SJSA1 (cell line): ENCODE measurements around the gene NGRN. TPM values are rescaled to one million over a fixed set of nuclear protein-coding genes. Genes with fewer than 3 reads are reported as not detected.
A peak's percentile ranks its signal among the peaks of the same experiment; 100 is the strongest.
"Not testable (repeated sequence)": the region's sequence is repeated elsewhere in the genome, so short reads cannot be mapped to it uniquely, and the experiment has no call there.

ENCODE experiments used
- DNase-seq, 2 experiments: peaks; one replicate each; pipeline ENCODE4 v3.0.0-alpha.2; 2015 to 2020; ENCODE audit warnings: low spot score in 2 of 2, low read depth in 1 of 2
- H3K27ac ChIP-seq: fragments of 250-450 bp; sonication (Bioruptor Pico); 2 replicates; pipeline ENCODE4 v1.5.1; 2020; ENCODE audit warnings: mild to moderate bottlenecking, moderate library complexity
- H3K27me3 ChIP-seq: fragments of 250-450 bp; sonication (Bioruptor Pico); replicated peaks from 2 replicates; pipeline ENCODE4 v1.5.1; 2020; ENCODE audit warnings: mild to moderate bottlenecking, moderate library complexity
- H3K36me3 ChIP-seq: fragments of 250-450 bp; sonication (Bioruptor Pico); 2 replicates; pipeline ENCODE4 v1.5.1; 2020; ENCODE audit warnings: mild to moderate bottlenecking
- H3K4me1 ChIP-seq: fragments of 250-450 bp; sonication (Bioruptor Pico); replicated peaks from 2 replicates; pipeline ENCODE4 v1.6.1; 2021; ENCODE audit warnings: mild to moderate bottlenecking
- H3K4me3 ChIP-seq: fragments of 250-450 bp; sonication (Bioruptor Pico); 2 replicates; pipeline ENCODE4 v1.5.1; 2020; ENCODE audit warnings: mild to moderate bottlenecking
- H3K9me3 ChIP-seq: fragments of 250-450 bp; sonication (Bioruptor Pico); replicated peaks from 2 replicates; pipeline ENCODE4 v1.5.1; 2020; ENCODE audit warnings: mild to moderate bottlenecking
- total RNA-seq: library from RNA; depleted of rRNA; stranded (reverse); fragments of >200 nt; shearing (Covaris generic); gene quantifications from 2 replicates; pipeline ENCODE4 v1.2.3, GENCODE V29; 2014

NGRN gene
- total RNA-seq, 1 experiment from 2014 or later: 157 TPM

DNA sequence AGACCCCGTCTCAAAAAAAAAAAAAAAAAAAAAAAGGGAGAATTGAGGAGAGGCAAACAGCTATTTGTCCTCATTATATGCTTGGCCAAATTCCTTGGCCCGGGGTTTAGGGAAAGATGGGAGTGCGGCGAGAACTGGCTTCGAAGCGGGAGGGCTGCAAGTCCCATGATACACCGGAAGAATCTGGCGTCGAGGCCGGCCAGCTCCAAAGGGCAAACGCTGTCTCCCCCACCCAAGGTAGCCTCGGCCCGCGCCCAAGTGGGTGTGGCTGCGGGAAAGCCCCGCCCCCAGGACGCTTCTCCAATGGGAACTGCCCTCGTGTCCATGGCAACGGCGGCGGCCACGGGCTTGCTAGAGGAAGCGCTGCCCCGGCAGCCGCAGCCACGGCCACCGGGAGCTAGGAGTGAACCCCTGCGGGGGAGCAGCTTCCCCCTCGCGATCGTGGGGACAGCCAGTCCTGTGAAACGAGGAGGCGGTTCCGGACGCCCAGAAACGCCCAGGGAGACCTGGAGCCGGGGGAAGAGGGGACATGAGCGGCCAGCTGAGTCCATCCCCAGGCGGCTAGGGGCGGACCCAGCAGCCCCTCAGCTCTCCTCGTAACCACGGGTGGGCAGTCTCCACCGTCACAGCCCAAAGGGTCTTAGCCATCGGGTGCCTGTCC is 16.1 kb upstream of the NGRN start, which contains the start of gene TTLL13:
Gene TTLL13 (plus strand): TSS at position 354 of the 661 bp plus-strand sequence. CDS start 1,075 bp downstream, outside the sequence.
- Histone ChIP-seq H3K9me3 (no peaks in the 10 kb centered on the region), H3K27ac (peak within 1 kb of the TSS; percentile 44)

DNA sequence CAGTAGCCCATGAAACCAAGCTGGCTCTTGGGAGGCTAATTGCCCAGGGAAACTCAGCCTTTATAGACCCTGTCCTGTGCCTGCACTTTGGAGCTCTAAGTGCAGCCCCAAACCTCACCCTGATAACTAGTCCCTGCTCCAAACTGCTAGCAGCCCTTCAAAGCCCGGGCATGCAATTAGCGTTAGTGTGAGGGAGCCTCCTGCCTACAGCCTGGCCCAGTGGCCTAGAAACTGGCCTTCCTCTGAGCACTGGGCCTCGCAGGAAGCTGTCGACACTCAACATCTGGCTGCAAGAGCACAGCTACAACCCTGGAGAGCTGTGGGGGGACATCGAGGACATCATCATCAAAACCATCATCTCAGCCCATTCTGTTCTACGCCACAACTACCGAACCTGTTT is 7.7 kb upstream of the NGRN start:
- H3K27me3 ChIP-seq: no peaks in the 10 kb centered on the region
- H3K4me3 ChIP-seq: no peak overlapping the region
- H3K4me1 ChIP-seq: peaks cover 10% of the 10 kb centered on the region
- H3K36me3 ChIP-seq: no peaks in the 10 kb centered on the region
- DNase-seq: no peak
- no peak overlapping the region for H3K27ac ChIP-seq
- H3K9me3 ChIP-seq: no peaks in the 10 kb centered on the region

More for the DNA sequence above, 16.1 kb upstream of the NGRN start, which contains the start of gene TTLL13:
- H3K27me3 ChIP-seq: no peaks in the 10 kb centered on the region
- peak within 1 kb of the TSS; percentile 45 for H3K4me3 ChIP-seq
- H3K36me3 ChIP-seq: no peaks in the 10 kb centered on the region
- peaks cover 9% of the 10 kb centered on the region; the same call in 1 of the 2 replicates for H3K4me1 ChIP-seq
- DNase-seq: peak; percentile 91 to 94

GRCh38 chr15:90259524-90259923 is 5.9 kb upstream of the NGRN start:
- no peaks in the 10 kb centered on the region for H3K27me3 ChIP-seq
- peaks cover 13% of the 10 kb centered on the region for H3K4me1 ChIP-seq
- no peak overlapping the region; the same call in 1 of the 2 replicates for H3K27ac ChIP-seq
- no peak overlapping the region for H3K4me3 ChIP-seq
- no peaks in the 10 kb centered on the region for H3K9me3 ChIP-seq
- no peaks in the 10 kb centered on the region for H3K36me3 ChIP-seq
- DNase-seq: peak in 1 of 2 experiments; percentile 43

DNA sequence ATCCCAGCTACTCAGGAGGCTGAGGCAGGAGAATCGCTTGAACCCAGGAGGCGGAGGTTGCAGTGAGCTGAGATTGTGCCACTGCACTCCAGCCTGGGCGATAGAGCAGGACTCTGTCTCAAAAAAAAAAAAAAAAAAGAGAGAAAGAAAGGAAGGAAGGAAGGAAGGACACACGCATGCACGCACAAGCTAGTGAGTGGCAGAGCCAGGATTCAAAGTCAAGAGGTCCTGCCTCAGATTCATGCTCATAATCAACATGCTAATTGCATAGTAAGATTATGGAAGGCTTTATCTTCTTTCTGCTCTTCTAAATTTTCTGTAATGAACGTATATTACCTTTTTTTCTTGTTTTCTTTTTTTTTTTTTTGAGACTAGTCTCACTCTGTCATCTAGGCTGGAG is 4.7 kb upstream of the NGRN start:
- H3K4me1 ChIP-seq: peaks cover 22% of the 10 kb centered on the region
- not testable (repeated sequence) for DNase-seq, H3K9me3 ChIP-seq, H3K27me3 ChIP-seq, H3K27ac ChIP-seq, H3K36me3 ChIP-seq, H3K4me3 ChIP-seq

- H3K27me3 ChIP-seq: no peaks in the 10 kb centered on the region
- no peaks in the 10 kb centered on the region for H3K9me3 ChIP-seq
- H3K4me1 ChIP-seq: peaks cover 24% of the 10 kb centered on the region
- H3K4me3 ChIP-seq: no peak overlapping the region
- DNase-seq: no peak
- H3K27ac ChIP-seq: no peak overlapping the region
- H3K36me3 ChIP-seq: peaks cover 3% of the 10 kb centered on the region
Observed at GRCh38 chr15:90261811-90262210, 3.7 kb upstream of the NGRN start.

GRCh38 chr15:90262426-90262825 is 3.0 kb upstream of the NGRN start:
- Histone ChIP-seq H3K27ac (no peak overlapping the region), H3K9me3 (no peaks in the 10 kb centered on the region), H3K4me3 (no peak overlapping the region), H3K4me1 (peaks cover 30% of the 10 kb centered on the region), H3K27me3 (no peaks in the 10 kb centered on the region), H3K36me3 (peaks cover 9% of the 10 kb centered on the region)
- no peak for DNase-seq

DNA sequence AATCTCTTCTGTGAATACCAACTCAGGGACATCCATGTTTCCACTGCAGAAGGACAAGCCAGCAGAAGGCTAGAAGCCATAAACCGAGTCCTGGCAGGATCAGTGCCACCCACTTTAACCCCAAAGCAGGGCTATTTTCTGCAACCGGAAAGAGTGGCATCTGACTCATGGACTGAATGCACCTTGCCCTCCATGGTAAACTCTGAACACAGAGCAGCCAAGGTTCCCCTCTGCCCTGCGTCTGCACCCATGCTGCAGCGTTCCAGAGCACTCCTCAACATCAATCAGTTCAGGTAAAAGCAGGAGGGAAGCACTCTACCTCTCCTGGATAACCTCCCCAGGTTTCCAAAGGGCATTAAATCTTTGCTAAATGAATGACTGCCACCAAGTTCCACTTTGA is 801 bp upstream of the NGRN start:
- H3K27ac ChIP-seq: peak overlapping the region; percentile 94; the same call in 1 of the 2 replicates
- no peaks in the 10 kb centered on the region for H3K9me3 ChIP-seq
- no peaks in the 10 kb centered on the region for H3K27me3 ChIP-seq
- H3K4me3 ChIP-seq: peak overlapping the region; percentile 81
- H3K4me1 ChIP-seq: peaks cover 31% of the 10 kb centered on the region
- H3K36me3 ChIP-seq: peaks cover 21% of the 10 kb centered on the region
- no peak for DNase-seq

DNA sequence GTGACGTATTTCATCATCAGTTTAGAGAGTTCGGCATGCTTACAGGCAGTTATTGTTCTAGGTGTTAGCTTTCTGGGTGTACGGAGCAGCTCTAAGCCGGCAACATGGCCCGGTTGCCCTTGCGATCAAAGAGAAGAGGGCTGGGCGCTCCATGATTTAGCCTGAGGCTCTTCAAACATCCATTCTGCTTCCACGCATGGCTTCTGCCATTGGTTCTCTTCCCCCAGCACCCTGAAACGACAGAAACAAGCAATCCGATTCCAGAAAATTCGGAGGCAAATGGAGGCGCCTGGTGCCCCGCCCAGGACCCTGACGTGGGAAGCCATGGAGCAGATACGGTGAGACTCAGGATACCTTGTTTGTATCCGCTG is 574 bp downstream of the NGRN start:
- H3K27ac ChIP-seq: peak overlapping the region; percentile 94
- peak overlapping the region; percentile 81 for H3K4me3 ChIP-seq
- H3K4me1 ChIP-seq: peaks cover 27% of the 10 kb centered on the region
- H3K9me3 ChIP-seq: no peaks in the 10 kb centered on the region
- no peaks in the 10 kb centered on the region for H3K27me3 ChIP-seq
- peaks cover 34% of the 10 kb centered on the region for H3K36me3 ChIP-seq
- DNase-seq: no peak

DNA sequence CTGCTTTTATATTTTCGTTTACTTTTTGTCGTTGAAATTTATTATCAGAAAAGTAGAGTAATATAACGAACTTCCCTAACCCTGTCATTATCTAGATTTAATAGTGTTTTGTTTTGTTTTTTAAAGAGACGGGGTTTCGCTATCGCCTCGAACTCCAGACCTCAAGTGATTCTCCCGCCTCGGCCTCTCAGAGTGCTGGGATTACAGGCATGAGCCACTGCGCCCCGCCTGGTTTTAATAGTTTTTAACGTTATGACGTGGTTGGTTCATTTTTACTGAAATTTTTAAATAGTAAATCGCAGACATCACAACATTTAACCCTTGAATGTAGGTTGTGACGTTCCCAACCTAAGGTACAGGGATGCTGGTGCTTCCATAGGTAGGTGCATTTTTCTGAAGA is 1.0 kb downstream of the NGRN start:
- Histone ChIP-seq H3K36me3 (peaks cover 39% of the 10 kb centered on the region), H3K27me3 (no peaks in the 10 kb centered on the region), H3K4me3 (peak overlapping the region; percentile 81), H3K9me3 (no peaks in the 10 kb centered on the region), H3K4me1 (peaks cover 27% of the 10 kb centered on the region), H3K27ac (peak overlapping the region; percentile 94)
- no peak for DNase-seq

DNA sequence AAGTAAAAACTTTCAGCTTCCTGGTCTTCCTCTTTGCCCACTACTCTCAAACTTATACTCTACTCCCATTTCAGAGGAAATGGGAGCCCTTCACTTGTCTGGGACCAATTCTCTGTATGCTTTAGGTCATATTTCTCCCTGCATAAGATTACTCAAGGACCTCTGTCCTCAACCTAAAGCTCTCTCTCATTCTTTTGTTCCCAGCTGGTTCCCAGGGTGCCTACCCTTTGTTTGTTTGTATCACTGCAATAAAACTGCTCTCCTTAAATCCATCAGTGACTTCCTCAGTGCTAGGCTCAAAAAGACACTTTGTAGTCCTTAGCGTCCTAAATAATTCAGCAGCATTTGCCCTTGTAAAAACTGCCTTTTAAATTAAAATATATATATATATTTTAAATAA is 2.9 kb downstream of the NGRN start:
- no peaks in the 10 kb centered on the region for H3K27me3 ChIP-seq
- no peak overlapping the region for H3K27ac ChIP-seq
- no peak overlapping the region for H3K4me3 ChIP-seq
- DNase-seq: no peak
- peaks cover 58% of the 10 kb centered on the region for H3K36me3 ChIP-seq
- peaks cover 27% of the 10 kb centered on the region for H3K4me1 ChIP-seq
- no peaks in the 10 kb centered on the region for H3K9me3 ChIP-seq

GRCh38 chr15:90270502-90271150 is 5.2 kb downstream of the NGRN start:
- Histone ChIP-seq H3K36me3 (peaks cover 77% of the 10 kb centered on the region), H3K27me3 (no peaks in the 10 kb centered on the region), H3K4me1 (peaks cover 15% of the 10 kb centered on the region), H3K4me3 (no peak overlapping the region), H3K9me3 (no peaks in the 10 kb centered on the region), H3K27ac (no peak overlapping the region)
- no peak for DNase-seq

DNA sequence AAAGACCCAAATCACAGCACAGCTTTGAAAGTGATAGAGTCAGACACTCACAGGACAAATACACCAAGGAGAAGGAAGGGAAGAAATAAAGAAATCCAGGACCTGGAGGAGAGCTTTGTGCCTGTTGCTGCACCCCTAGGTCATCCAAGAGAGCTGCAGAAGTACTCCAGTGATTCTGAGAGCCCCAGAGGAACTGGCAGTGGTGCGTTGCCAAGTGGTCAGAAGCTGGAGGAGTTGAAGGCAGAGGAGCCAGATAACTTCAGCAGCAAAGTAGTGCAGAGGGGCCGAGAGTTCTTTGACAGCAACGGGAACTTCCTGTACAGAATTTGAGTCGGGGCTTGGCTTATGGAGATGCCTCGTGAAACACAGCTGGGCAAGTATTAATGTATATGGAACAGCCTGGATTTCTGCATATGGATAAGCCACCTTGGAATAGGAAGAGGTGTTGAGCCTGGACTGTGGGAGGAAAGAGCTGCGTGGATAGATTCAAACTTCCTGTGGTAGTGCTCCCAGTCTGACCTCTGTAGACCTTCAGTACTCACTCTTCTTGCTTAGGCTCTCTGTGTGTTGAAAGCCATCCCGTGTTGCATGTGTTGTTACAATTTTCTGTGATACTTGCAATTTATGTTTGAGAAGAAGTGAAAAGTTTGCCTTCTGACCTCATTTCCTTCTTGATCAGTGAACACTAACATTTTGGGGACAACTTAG is 6.1 kb downstream of the NGRN start:
- H3K4me1 ChIP-seq: peaks cover 15% of the 10 kb centered on the region
- no peak overlapping the region for H3K27ac ChIP-seq
- DNase-seq: no peak

DNA sequence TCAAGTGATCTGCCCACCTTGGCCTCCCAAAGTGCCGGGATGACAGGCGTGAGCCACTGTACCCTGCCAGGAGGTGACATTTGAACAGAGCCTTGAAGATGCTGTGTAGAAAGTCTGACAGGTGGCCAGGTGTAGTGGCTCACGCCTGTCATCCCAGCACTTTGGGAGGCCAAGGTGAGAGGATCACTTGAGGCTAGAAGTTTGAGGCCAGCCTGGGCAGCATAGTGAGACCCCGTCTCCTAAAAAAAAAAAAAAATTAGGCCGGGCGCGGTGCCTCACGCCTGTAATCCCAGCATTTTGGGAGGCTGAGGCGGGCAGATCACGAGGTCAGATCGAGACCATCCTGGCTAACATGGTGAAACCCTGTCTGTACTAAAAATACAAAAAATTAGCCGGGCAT is 13.0 kb downstream of the NGRN start:
- not testable (repeated sequence) for DNase-seq, H3K4me3 ChIP-seq, H3K27me3 ChIP-seq, H3K9me3 ChIP-seq, H3K27ac ChIP-seq, H3K4me1 ChIP-seq
- peaks cover 23% of the 10 kb centered on the region for H3K36me3 ChIP-seq

More for the DNA sequence above, 6.1 kb downstream of the NGRN start:
- H3K27me3 ChIP-seq: no peaks in the 10 kb centered on the region
- H3K36me3 ChIP-seq: peaks cover 80% of the 10 kb centered on the region
- no peaks in the 10 kb centered on the region for H3K9me3 ChIP-seq
- H3K4me3 ChIP-seq: no peak overlapping the region

DNA sequence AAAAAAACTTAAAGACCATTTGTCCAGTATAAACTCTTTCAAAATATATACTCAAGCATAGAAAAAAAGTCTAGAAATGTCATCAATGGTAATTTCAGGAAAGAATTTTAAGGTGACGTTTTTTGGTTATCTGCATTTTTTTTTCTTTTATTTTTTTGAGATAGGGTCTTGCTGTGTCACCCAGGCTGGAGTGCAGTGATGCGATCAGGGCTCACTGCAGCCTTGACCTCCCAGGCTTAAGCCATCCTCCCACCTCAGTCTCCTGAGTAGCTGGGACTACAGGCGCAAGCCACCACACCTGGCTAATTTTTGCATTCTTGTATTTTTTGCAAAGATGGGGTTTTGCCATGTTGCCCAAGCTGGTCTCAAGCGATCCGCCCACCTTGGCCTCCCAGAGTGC is 15.3 kb downstream of the NGRN start:
- not testable (repeated sequence) for H3K9me3 ChIP-seq, H3K27me3 ChIP-seq, H3K4me3 ChIP-seq, DNase-seq, H3K27ac ChIP-seq, H3K4me1 ChIP-seq, H3K36me3 ChIP-seq
